T-helper 1 cell treated with Interleukin-12 subunit alpha and Interleukin-12 subunit beta and Interleukin-4 antibody, amounts not matched to agents 30 μg/mL and 1 μg/mL, for 36 hours (primary cell): ENCODE measurements around the gene BET1L.
"Not testable (repeated sequence)": the region's sequence is repeated elsewhere in the genome, so short reads cannot be mapped to it uniquely, and the experiment has no call there.

Experiments
- H3K27ac Mint-ChIP-seq: one replicate; pipeline ENCODE4 v1.8.0; 2021; ENCODE audit warnings: mild to moderate bottlenecking, mixed read lengths
- H3K27me3 Mint-ChIP-seq: one replicate; pipeline ENCODE4 v1.8.0; 2021; ENCODE audit warnings: low read depth, mixed read lengths
- H3K36me3 Mint-ChIP-seq: one replicate; pipeline ENCODE4 v1.8.0; 2021; ENCODE audit warnings: low read depth, mixed read lengths
- H3K4me1 Mint-ChIP-seq: one replicate; pipeline ENCODE4 v1.8.0; 2021; ENCODE audit warnings: low read depth, mixed read lengths
- H3K4me3 Mint-ChIP-seq: one replicate; pipeline ENCODE4 v1.8.0; 2021; ENCODE audit warnings: mild to moderate bottlenecking, moderate library complexity, mixed read lengths
- H3K9me3 Mint-ChIP-seq: one replicate; pipeline ENCODE4 v1.8.0; 2021; ENCODE audit warnings: mixed read lengths

The BET1L gene, protein sequence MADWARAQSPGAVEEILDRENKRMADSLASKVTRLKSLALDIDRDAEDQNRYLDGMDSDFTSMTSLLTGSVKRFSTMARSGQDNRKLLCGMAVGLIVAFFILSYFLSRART

DNA sequence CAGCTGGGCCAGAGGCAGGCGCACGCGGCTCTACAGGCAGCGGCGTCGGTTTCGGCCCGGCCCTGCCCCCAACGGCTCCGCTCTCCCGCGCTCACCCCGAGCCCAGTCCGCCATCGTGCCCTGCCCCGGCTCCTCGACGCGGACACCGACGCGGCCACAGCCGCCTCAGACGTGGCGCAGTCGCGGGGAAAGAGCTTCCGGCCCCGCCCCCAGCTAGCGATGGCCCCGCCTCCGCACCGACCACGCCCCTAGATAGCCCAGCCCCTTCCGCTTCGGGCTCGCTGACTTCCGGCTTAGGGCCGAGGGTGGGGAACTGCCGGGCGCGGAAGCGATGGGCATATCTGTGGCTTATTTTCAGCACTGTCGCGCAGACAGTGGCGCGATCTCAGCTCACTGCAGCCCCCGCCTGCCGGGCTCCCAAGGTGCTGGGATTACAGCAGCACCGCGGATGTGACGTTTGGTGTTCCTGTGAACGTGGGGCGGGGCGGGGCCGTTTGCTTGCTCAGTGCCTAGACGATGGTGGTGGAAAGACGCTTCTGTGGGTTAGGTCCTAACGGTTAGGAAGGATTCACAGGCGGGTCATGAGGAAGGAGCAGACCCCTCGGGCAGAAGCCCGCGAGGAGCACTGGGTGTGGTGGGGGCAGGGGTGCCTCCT lies at the start of gene BET1L, which contains the start of gene RIC8A:
BET1L (minus strand) TSS at position 192 of the 655 bp plus-strand sequence; CDS start at position 114, 78 bp downstream.
RIC8A (plus strand) TSS at position 501 of the 655 bp plus-strand sequence. CDS start 1,147 bp downstream, outside the sequence.
- H3K4me1 Mint-ChIP-seq = peaks cover 30% of the 10 kb centered on the region
- H3K4me3 Mint-ChIP-seq = peak within 1 kb of the TSS; percentile 91
- no peaks in the 10 kb centered on the region for H3K9me3 Mint-ChIP-seq
- H3K36me3 Mint-ChIP-seq = peaks cover 30% of the 10 kb centered on the region
- H3K27ac Mint-ChIP-seq = peak within 1 kb of the TSS; percentile 97
- no peaks in the 10 kb centered on the region for H3K27me3 Mint-ChIP-seq

GRCh38 chr11:255816-256215 lies 48.6 kb upstream of the BET1L start:
- H3K4me1 Mint-ChIP-seq = peaks cover 5% of the 10 kb centered on the region
- no peaks in the 10 kb centered on the region for H3K9me3 Mint-ChIP-seq
- no peak overlapping the region for H3K27ac Mint-ChIP-seq
- no peak overlapping the region for H3K4me3 Mint-ChIP-seq
- H3K27me3 Mint-ChIP-seq = peaks cover 4% of the 10 kb centered on the region
- peaks cover 24% of the 10 kb centered on the region for H3K36me3 Mint-ChIP-seq

DNA sequence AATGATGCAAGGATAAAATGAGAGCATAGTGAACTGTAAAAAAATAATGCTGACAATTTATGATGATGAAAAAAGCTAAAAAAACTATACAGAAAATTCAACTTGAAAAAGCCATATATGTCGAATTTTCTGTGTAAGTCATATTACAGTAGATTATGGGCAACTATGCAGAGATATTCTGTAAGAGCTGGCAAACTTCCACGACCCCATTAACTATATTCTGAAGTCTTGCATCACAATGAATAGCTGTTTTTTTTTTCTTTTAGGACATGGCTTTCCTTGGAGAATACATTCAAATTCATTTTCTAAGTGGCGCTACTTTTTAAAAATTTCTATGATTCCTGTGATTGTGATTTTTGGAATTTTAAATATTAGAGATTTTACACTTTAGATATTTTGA lies 48.0 kb upstream of the BET1L start:
- H3K9me3 Mint-ChIP-seq = no peaks in the 10 kb centered on the region
- H3K27me3 Mint-ChIP-seq = peaks cover 3% of the 10 kb centered on the region
- peaks cover 10% of the 10 kb centered on the region for H3K4me1 Mint-ChIP-seq
- H3K27ac Mint-ChIP-seq = no peak overlapping the region
- H3K36me3 Mint-ChIP-seq = peaks cover 29% of the 10 kb centered on the region
- no peak overlapping the region for H3K4me3 Mint-ChIP-seq

DNA sequence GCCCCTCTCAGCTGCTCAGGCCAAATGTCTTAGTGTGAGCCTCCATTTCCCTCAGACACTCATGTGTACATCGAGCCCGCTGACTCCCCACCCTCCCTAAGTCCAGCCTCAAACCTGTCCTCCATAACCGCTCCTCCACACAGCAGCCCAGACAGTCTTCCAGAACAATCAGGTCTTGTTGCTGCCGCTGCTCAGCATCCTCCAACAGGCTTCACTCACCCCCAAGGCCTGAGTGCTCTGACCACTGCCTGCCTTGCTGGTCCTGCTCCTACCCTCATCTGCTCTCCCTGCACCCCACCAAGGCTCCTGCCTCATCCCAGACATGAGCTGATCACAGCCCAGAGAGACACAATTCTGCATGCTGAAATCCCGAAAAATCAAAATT lies 46.7 kb upstream of the BET1L start:
- Mint-ChIP-seq H3K4me1 (peaks cover 14% of the 10 kb centered on the region), H3K27ac (no peak overlapping the region), H3K27me3 (no peaks in the 10 kb centered on the region), H3K4me3 (no peak overlapping the region), H3K36me3 (peaks cover 33% of the 10 kb centered on the region), H3K9me3 (no peaks in the 10 kb centered on the region)

GRCh38 chr11:253160-253885 lies 46.1 kb upstream of the BET1L start:
- no peak overlapping the region for H3K4me3 Mint-ChIP-seq
- no peaks in the 10 kb centered on the region for H3K9me3 Mint-ChIP-seq
- H3K4me1 Mint-ChIP-seq = peaks cover 14% of the 10 kb centered on the region
- no peaks in the 10 kb centered on the region for H3K27me3 Mint-ChIP-seq
- no peak overlapping the region for H3K27ac Mint-ChIP-seq
- H3K36me3 Mint-ChIP-seq = peaks cover 33% of the 10 kb centered on the region

- H3K27ac Mint-ChIP-seq = no peak overlapping the region
- peaks cover 38% of the 10 kb centered on the region for H3K36me3 Mint-ChIP-seq
- peaks cover 14% of the 10 kb centered on the region for H3K4me1 Mint-ChIP-seq
- H3K9me3 Mint-ChIP-seq = no peaks in the 10 kb centered on the region
- H3K27me3 Mint-ChIP-seq = no peaks in the 10 kb centered on the region
- no peak overlapping the region for H3K4me3 Mint-ChIP-seq
These were observed 45.5 kb upstream of the BET1L start for GRCh38 chr11:252666-253065.

DNA sequence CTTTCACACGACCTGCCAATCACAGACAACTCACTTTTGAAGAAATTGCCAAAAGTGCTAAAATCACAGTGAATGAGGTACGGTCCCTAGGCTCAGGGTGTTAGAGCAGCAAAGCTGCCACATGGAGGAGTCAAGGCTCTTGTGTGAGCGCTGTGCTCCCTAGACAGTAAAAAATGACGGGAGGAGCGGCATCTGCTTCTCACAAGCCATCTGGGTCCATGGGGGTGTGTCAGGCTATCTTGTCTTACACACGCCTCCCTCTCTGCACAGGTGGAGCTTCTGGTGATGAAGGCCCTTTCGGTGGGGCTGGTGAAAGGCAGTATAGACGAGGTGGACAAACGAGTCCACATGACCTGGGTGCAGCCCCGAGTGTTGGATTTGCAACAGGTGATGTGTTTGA lies 44.4 kb upstream of the BET1L start:
- Mint-ChIP-seq H3K4me1 (peaks cover 14% of the 10 kb centered on the region), H3K27ac (no peak overlapping the region), H3K4me3 (no peak overlapping the region), H3K9me3 (no peaks in the 10 kb centered on the region), H3K36me3 (peaks cover 47% of the 10 kb centered on the region), H3K27me3 (no peaks in the 10 kb centered on the region)

- H3K27ac Mint-ChIP-seq = no peak overlapping the region
- H3K4me1 Mint-ChIP-seq = peaks cover 16% of the 10 kb centered on the region
These were observed 43.6 kb upstream of the BET1L start for GRCh38 chr11:250740-251299.

GRCh38 chr11:250274-250673 lies 43.1 kb upstream of the BET1L start:
- Mint-ChIP-seq H3K9me3 (no peaks in the 10 kb centered on the region), H3K4me3 (no peak overlapping the region), H3K27me3 (no peaks in the 10 kb centered on the region), H3K36me3 (peaks cover 57% of the 10 kb centered on the region), H3K4me1 (peaks cover 19% of the 10 kb centered on the region), H3K27ac (no peak overlapping the region)

More at GRCh38 chr11:250740-251299, 43.6 kb upstream of the BET1L start:
- Mint-ChIP-seq H3K4me3 (no peak overlapping the region), H3K36me3 (peaks cover 51% of the 10 kb centered on the region), H3K27me3 (no peaks in the 10 kb centered on the region), H3K9me3 (no peaks in the 10 kb centered on the region)

DNA sequence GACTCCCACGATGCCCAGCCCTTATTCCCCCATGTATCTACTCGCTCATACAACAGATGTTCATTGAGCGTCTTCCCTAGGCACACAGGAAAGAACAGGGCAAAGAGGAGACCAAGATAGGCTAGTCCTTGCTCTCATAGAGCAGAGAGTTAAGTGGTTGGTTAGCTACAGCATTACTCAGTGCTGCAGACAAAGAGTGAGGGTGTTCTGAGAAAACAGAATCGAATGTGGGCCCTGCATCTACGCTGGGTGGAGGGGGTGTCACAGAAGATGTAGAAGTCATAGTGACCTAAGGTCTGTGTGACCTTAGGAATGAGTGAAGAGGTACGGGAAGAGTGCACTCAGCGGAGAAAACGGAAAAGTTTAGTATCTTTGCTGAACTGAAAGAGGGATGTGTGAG lies 41.9 kb upstream of the BET1L start:
- peak overlapping the region; percentile 7 for H3K27ac Mint-ChIP-seq
- H3K4me1 Mint-ChIP-seq = peaks cover 25% of the 10 kb centered on the region
- H3K27me3 Mint-ChIP-seq = no peaks in the 10 kb centered on the region
- no peak overlapping the region for H3K4me3 Mint-ChIP-seq
- H3K36me3 Mint-ChIP-seq = peaks cover 63% of the 10 kb centered on the region
- no peaks in the 10 kb centered on the region for H3K9me3 Mint-ChIP-seq

DNA sequence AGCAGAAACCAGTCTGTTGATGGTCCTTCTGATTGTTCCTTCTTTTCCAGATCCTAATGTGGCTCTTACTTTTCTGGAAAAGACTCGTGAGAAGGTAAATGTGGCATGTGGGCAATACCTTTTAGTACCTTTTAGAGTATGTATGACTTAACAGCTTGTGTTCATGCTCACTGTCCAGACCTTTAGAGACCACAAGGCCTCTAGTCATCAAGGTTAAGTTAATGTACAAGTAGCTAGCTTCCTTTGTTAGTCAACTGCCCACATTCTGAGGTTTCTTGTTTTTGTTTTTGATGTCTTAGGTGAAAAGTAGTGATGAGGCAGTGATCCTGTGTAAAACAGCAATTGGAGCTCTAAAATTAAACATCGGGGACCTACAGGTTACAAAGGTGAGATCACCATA lies 37.2 kb upstream of the BET1L start:
- Mint-ChIP-seq H3K9me3 (no peaks in the 10 kb centered on the region), H3K4me3 (no peak overlapping the region), H3K4me1 (peaks cover 43% of the 10 kb centered on the region), H3K27me3 (no peaks in the 10 kb centered on the region), H3K36me3 (peaks cover 57% of the 10 kb centered on the region), H3K27ac (peak overlapping the region; percentile 77)

DNA sequence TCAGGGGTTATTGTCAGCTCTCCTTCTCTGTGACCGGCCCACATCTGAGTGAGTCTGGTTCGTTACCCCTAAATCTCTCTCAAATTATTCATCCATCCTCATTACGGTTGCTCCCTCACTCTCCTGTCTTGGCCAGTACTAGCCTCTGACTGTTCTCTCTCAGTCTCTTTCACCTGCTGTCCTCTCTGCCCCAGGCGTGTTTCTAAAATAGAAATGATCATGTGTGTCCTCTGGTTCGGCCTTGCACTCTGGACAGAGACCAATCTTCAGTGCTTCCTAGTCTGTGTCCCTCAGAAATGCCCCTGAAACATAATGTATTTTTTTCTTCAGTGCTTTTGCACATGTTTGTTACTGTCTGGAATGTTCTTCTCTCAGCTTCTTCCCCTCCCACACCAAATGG lies 34.4 kb upstream of the BET1L start:
- no peaks in the 10 kb centered on the region for H3K27me3 Mint-ChIP-seq
- no peak overlapping the region for H3K4me3 Mint-ChIP-seq
- H3K27ac Mint-ChIP-seq = no peak overlapping the region
- no peaks in the 10 kb centered on the region for H3K9me3 Mint-ChIP-seq
- H3K4me1 Mint-ChIP-seq = peaks cover 59% of the 10 kb centered on the region
- H3K36me3 Mint-ChIP-seq = peaks cover 47% of the 10 kb centered on the region

- Mint-ChIP-seq H3K4me1 (peaks cover 61% of the 10 kb centered on the region), H3K36me3 (peaks cover 37% of the 10 kb centered on the region), H3K9me3 (no peaks in the 10 kb centered on the region), H3K27me3 (no peaks in the 10 kb centered on the region), H3K4me3 (no peak overlapping the region), H3K27ac (no peak overlapping the region)
These were observed 33.1 kb upstream of the BET1L start for GRCh38 chr11:240315-240714.

GRCh38 chr11:238346-238745 lies 31.1 kb upstream of the BET1L start:
- not testable (repeated sequence) for H3K27me3 Mint-ChIP-seq, H3K9me3 Mint-ChIP-seq
- Mint-ChIP-seq H3K4me1 (peaks cover 53% of the 10 kb centered on the region), H3K4me3 (peak overlapping the region; percentile 97), H3K36me3 (peaks cover 26% of the 10 kb centered on the region), H3K27ac (peak overlapping the region; percentile 45)
